C4-2B (cell line): Measurements from ENCODE around the gene PDCD11.

Experiments used
- CTCF ChIP-seq: fragments of 450-650 bp; conservative IDR thresholded peaks from 2 replicates; pipeline ENCODE4 v1.5.1; 2017; ENCODE audit warnings: mild to moderate bottlenecking
- ZFX ChIP-seq: fragments of 450-650 bp; IDR thresholded peaks from 2 replicates; pipeline ENCODE4 v1.6.1; 2017

- TF ChIP-seq CTCF = no peak
- TF ChIP-seq ZFX = no peak
Observed at GRCh38 chr10:103452506-103453230, 56.2 kb downstream of the PDCD11 start.
